Right lobe of liver (tissue), 6 donors: ENCODE results near the gene IFFO2. TPM values are rescaled to one million over a fixed set of nuclear protein-coding genes. Genes with fewer than 3 reads are reported as not detected.

Experiments
- ATAC-seq, 4 donors: fragments of 200-7000 bp; cut with Tn5 transposase; one replicate each; pipeline ENCODE4 v1.9.1; 2020; ENCODE audit warnings: mild to moderate bottlenecking in 4 of 4, moderate library complexity in 4 of 4
- DNase-seq, 3 donors: peaks; one replicate each; pipeline ENCODE4 v3.0.0-alpha.2; 2020
- H3K27ac ChIP-seq, 3 donors: fragments of 200-600 bp; one replicate each; pipeline ENCODE4 v1.8.0; 2022
- H3K27me3 ChIP-seq, 2 donors: fragments of 200-600 bp; one replicate each; pipeline ENCODE4 v1.8.0; 2022
- H3K36me3 ChIP-seq, 4 donors: fragments of 200-600 bp; sonication (generic) in 1 of 4; one replicate each; pipeline versions ENCODE4 v1.5.1 to v1.8.0; 2017 to 2022; ENCODE audit warnings: control low read depth in 1 of 4
- H3K4me1 ChIP-seq, 4 donors: fragments of 200-600 bp; sonication (generic) in 1 of 4; one replicate each; pipeline versions ENCODE4 v1.5.1 to v1.8.0; 2017 to 2022; ENCODE audit warnings: control low read depth in 1 of 4
- H3K4me3 ChIP-seq, 3 donors: fragments of 200-600 bp; one replicate each; pipeline ENCODE4 v1.8.0; 2022
- H3K9me3 ChIP-seq, 4 donors: fragments of 200-600 bp; sonication (generic) in 1 of 4; one replicate each; pipeline versions ENCODE4 v1.5.1 to v1.8.0; 2017 to 2022; ENCODE audit warnings: control low read depth in 1 of 4
- POLR2A ChIP-seq: fragments of 450-650 bp; IDR thresholded peaks from one replicate; pipeline ENCODE4 v1.6.1; 2017; ENCODE audit warnings: antibody characterized with exemption, mild to moderate bottlenecking
- WGBS: methylation state at CpG from one replicate; pipeline ENCODE4 v1.1.6; 2018; ENCODE audit warnings: low coverage, low lambda C conversion rate; ENCODE audit not compliant: insufficient coverage; ENCODE audit errors: missing lambda C conversion rate; 5-methylcytosine and 5-hydroxymethylcytosine counted together
- intact Hi-C, 2 donors: fragments of 100-400 bp; cut with DNase I; formaldehyde crosslinking; loops; one replicate each; pipeline versions ENCODE4 v1.11.2 to v1.14.1; 2022
- total RNA-seq, 6 experiments: library from RNA; depleted of rRNA in 2 of 6; stranded (reverse); fragments of >200 nt in 2 of 6; fragmentation: NEBNext Ultra II Directional in 3 of 6; extraction: Animal tissue kit (Norgen Biotek cat#: 25700) in 3 of 6; gene quantifications; one replicate each; pipeline versions ENCODE4 v1.1.0 to v1.2.4, GENCODE V29; 2016 to 2023
- TF ChIP-seq, protein P1 (sequence below), 4 donors: fragments of 200-600 bp in 3 of 4; fragments of 450-650 bp in 1 of 4; IDR thresholded peaks; one replicate each; pipeline versions ENCODE4 v1.5.1 to v1.8.0; 2016 to 2022; ENCODE audit warnings: antibody characterized with exemption in 4 of 4, mild to moderate bottlenecking in 2 of 4
- donor health status: DM: no; HTN: yes; CAD: no.
- donor health status: DM: no; HTN: no; CAD: no.
- donor health status: DM: no; HTN: no; CAD: no.
- donor health status: DM: no; HTN: yes; CAD: no.
- donor health status: DM: no; HTN: yes; CAD: no.

The IFFO2 gene
- total RNA-seq, 6 experiments from 2014 or later: 2.9 to 12.7 (median 7.2) TPM

DNA sequence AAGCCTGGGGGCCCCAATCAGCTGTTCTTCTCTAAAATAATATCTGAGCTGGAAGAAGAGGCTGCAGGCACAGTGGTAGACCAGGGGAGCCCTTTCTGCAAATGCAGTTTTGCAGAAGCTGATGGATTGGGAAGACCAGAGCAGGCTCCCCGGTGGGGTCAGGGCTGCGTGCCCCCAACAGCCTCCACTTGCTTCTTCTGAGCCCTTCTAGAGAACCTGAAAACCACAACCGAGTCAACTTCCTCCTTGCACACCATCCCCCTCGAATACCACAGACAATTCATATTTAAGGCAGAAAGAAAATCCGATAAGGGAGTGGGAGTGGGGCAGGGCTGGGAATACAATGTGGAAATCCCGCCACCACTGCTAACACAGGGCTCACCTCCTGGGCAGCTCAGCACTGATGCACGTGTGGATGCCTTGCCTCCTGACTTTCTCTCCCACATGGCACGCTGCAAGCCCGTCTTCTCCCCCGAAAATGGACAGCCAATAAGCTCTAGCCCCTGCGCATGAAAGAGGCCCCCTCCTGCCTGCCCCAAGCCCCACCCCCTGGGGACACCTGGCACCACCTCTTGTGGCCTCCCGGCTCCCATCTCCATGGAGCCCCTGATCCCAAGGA is 28.7 kb downstream of the IFFO2 start:
- WGBS: 49% methylated on average over 11 of the region's 12 CpGs
- Histone ChIP-seq H3K4me1 (peaks cover 0 to 5% (median 4%) of the 10 kb centered on the region in 4 donors), H3K36me3 (no peaks in the 10 kb centered on the region), H3K27me3 (no peaks in the 10 kb centered on the region), H3K9me3 (no peaks in the 10 kb centered on the region), H3K27ac (peak overlapping the region in 2 of 3 donors; percentile 66 to 74), H3K4me3 (no peak overlapping the region)
- intact Hi-C loops: no loop called here
- TF ChIP-seq POLR2A: no peak
- TF ChIP-seq, protein P1, sequence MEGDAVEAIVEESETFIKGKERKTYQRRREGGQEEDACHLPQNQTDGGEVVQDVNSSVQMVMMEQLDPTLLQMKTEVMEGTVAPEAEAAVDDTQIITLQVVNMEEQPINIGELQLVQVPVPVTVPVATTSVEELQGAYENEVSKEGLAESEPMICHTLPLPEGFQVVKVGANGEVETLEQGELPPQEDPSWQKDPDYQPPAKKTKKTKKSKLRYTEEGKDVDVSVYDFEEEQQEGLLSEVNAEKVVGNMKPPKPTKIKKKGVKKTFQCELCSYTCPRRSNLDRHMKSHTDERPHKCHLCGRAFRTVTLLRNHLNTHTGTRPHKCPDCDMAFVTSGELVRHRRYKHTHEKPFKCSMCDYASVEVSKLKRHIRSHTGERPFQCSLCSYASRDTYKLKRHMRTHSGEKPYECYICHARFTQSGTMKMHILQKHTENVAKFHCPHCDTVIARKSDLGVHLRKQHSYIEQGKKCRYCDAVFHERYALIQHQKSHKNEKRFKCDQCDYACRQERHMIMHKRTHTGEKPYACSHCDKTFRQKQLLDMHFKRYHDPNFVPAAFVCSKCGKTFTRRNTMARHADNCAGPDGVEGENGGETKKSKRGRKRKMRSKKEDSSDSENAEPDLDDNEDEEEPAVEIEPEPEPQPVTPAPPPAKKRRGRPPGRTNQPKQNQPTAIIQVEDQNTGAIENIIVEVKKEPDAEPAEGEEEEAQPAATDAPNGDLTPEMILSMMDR (IDR thresholded peaks at IDR 0.05): no peak
- no peak for DNase-seq
- ATAC-seq: peak in 1 of 4 donors; percentile 4

DNA sequence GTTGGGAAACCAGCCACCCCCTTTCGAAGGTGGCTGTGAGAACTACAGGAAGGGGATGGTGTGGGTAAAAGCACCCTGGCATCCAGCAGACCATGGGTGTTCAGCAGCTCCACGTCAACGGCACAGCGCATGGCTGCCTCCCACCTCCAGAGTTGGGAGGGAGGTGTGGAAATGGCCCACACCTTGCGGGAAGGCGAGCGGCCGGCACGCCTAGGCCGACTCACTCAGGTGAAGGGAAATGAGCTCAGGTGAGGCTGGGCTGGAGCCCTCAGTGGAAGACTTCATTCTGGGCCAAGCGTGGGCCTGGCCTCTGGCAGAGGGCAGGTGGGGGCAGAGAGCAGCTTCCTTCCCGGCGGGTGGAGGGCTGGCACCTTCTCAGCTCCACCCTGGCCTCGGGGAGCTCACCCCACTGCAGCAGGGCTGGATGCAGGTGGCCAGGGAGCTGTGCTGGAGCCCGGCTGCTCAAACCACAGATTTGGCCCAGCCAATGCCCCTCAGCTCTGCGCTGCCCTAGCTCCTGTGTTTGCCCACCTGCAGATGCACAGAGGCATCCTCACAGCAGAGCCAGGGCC is 29.3 kb downstream of the IFFO2 start:
- ATAC-seq: no peak
- TF ChIP-seq, protein P1 (IDR thresholded peaks at IDR 0.05): no peak
- no peak for TF ChIP-seq POLR2A
- no peak for DNase-seq
- Histone ChIP-seq H3K27ac (peak overlapping the region; percentile 64 to 74 (median 66)), H3K27me3 (no peaks in the 10 kb centered on the region), H3K9me3 (no peaks in the 10 kb centered on the region), H3K4me3 (no peak overlapping the region), H3K4me1 (peaks cover 2 to 11% (median 7%) of the 10 kb centered on the region in 4 donors), H3K36me3 (no peaks in the 10 kb centered on the region)
- WGBS: no CpG with 5 or more reads among the region's 16 CpGs
- intact Hi-C loops: no loop called here

DNA sequence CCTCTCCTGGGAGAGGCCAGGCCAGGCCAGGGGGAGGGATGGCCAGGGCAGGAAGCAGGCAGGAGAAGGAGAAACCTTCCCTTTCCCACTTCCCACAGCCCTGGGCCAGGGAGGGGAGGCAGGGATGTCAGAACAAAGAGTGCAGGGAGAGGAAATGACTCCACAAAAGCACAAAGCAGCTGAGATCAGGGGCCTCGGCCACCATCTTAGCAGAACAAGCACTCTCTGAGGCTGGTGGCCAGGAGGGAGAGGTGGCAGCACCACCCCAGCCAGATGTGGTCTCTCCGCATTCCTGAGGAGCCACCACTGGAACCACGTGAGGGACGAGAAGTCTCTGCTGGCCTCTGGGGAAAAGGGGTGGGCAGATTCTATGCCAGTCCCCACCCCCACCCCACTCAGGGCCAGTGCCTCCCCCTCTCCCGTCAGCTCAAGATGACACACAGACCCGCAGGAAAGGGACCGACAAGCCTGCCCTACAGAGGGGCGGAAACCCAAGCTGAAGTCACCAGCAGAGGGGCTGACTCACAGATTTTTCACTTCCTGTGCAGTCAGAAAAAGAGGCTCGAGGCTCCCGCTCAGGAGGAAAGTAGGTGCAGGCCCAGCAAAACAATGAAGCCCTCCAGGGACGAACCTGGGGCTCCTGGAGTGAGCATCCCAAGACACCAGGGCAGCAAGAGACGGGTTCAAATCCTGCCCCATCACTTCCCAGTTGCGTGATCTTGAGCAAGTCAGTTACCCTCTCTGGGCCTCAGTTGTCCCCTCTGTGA is 30.0 kb downstream of the IFFO2 start:
- H3K4me1 ChIP-seq: peaks cover 2 to 16% (median 10%) of the 10 kb centered on the region in 4 donors
- H3K27ac ChIP-seq: peak overlapping the region; percentile 64 to 75 (median 66)
- intact Hi-C loops: no loop called here
- no peak overlapping the region for H3K4me3 ChIP-seq
- H3K36me3 ChIP-seq: no peaks in the 10 kb centered on the region
- WGBS: 39% methylated on average over 6 of the region's 13 CpGs
- no peak for TF ChIP-seq POLR2A
- TF ChIP-seq, protein P1 (IDR thresholded peaks at IDR 0.05): no peak
- ATAC-seq (peak; percentile 59 to 72 (median 69)), DNase-seq (peak in 1 of 3 donors; percentile 61)
- no peaks in the 10 kb centered on the region for H3K9me3 ChIP-seq
- no peaks in the 10 kb centered on the region for H3K27me3 ChIP-seq

DNA sequence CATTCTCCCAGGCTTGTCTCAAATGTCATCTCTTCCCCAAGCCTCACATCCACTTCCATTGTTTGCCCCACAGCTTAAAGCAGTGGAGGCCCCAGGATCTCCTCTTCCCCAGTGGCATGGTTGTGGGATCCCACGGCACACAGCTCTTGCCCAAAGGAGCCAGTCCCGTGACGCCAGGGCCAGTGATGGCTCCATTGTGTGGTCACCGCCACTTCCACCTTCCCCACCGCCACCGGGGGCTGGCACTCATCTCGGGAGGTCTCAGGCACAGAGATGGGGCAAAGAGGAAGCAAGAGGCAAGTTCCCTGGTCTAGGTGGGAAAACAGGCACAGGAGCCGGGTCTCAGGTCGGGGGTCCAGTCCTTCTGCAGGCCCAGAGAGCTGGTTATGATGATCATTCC is 31.2 kb downstream of the IFFO2 start:
- Histone ChIP-seq H3K36me3 (no peaks in the 10 kb centered on the region), H3K9me3 (no peaks in the 10 kb centered on the region), H3K4me3 (no peak overlapping the region), H3K27ac (no peak overlapping the region), H3K4me1 (peaks cover 2 to 16% (median 10%) of the 10 kb centered on the region in 4 donors), H3K27me3 (no peaks in the 10 kb centered on the region)
- intact Hi-C loops: no loop called here
- WGBS: 82% methylated on average over 8 of the region's 9 CpGs
- DNase-seq: no peak
- TF ChIP-seq, protein P1 (IDR thresholded peaks at IDR 0.05): no peak
- TF ChIP-seq POLR2A: no peak
- ATAC-seq: no peak
